Mucosa of rectum (tissue), 2 donors: Measurements from ENCODE around the gene TUFM.
"Not testable (repeated sequence)": the region's sequence is repeated elsewhere in the genome, so short reads cannot be mapped to it uniquely, and the experiment has no call there.

Experiments used
- H3K27ac ChIP-seq, 2 donors: one replicate each; pipeline ENCODE4 v1.7.0; 2013; ENCODE audit warnings: inconsistent platforms in 2 of 2, low read depth in 2 of 2, low read length in 2 of 2
- H3K27me3 ChIP-seq, 2 donors: one replicate each; pipeline ENCODE4 v1.7.0; 2013; ENCODE audit warnings: low read length in 2 of 2; ENCODE audit not compliant: control insufficient read depth in 2 of 2, insufficient read depth in 2 of 2
- H3K36me3 ChIP-seq, 2 donors: one replicate each; pipeline ENCODE4 v1.7.0; 2013; ENCODE audit warnings: low read length in 2 of 2; ENCODE audit not compliant: control insufficient read depth in 2 of 2, insufficient read depth in 2 of 2
- H3K4me1 ChIP-seq, 2 donors: one replicate each; pipeline ENCODE4 v1.7.0; 2013; ENCODE audit warnings: low read length in 2 of 2, mild to moderate bottlenecking in 1 of 2; ENCODE audit not compliant: control insufficient read depth in 2 of 2, insufficient read depth in 2 of 2
- H3K4me3 ChIP-seq, 2 donors: one replicate each; pipeline ENCODE4 v1.7.0; 2013; ENCODE audit warnings: low read length in 2 of 2
- H3K9ac ChIP-seq, 2 donors: one replicate each; pipeline ENCODE4 v1.7.0; 2013; ENCODE audit warnings: low read length in 2 of 2, low read depth in 1 of 2, mild to moderate bottlenecking in 1 of 2
- H3K9me3 ChIP-seq, 2 donors: one replicate each; pipeline ENCODE4 v1.7.0; 2013; ENCODE audit warnings: low read length in 2 of 2; ENCODE audit not compliant: control insufficient read depth in 2 of 2
- donor health status: healthy.
- donor health status: Normal muscosa, but diverticular disease.

The TUFM gene

DNA sequence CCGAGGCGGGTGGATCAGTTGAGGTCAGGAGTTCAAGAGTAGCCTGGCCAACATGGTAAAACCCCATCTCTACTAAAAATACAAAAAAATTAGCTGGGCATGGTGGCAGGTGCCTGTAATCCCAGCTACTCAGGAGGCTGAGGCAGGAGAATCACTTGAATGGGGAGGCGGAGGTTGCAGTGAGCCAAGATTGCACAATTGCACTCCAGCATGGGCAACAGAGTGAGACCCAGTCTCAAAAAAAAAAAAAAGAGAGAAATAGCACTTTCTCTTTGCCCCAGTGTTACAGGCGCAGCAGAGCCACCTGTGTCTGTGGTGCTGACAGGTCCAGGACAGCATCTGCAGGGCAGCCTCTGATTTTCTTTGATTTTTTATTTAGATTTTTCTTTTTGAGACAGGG is 35.4 kb upstream of the TUFM start:
- not testable (repeated sequence) for H3K9me3 ChIP-seq, H3K27ac ChIP-seq, H3K4me1 ChIP-seq, H3K9ac ChIP-seq, H3K36me3 ChIP-seq, H3K4me3 ChIP-seq, H3K27me3 ChIP-seq

GRCh38 chr16:28880955-28881354 is 34.8 kb upstream of the TUFM start:
- Histone ChIP-seq H3K36me3 (no peaks in the 10 kb centered on the region), H3K27ac (no peak overlapping the region), H3K4me1 (peaks cover 8 to 9% of the 10 kb centered on the region in 2 donors), H3K9ac (no peak overlapping the region), H3K27me3 (peaks cover 0 to 2% of the 10 kb centered on the region in 2 donors), H3K4me3 (no peak overlapping the region), H3K9me3 (no peaks in the 10 kb centered on the region)

DNA sequence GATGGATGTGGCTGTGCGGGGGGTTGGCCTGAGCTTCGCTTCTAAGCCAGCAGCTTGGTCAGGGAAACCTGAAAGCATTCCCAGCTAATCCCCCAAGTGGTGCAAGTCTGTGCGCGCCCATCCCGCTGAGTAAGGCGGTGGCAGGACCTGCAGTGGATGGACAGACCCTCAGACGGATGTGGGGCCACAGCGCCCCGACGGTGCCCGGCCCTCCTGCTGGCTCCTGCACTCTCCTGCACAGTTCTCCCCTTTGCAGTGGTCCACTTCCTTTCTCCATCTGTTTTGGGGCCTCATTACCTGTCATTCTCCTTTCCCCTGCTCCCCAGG is 34.4 kb upstream of the TUFM start:
- Histone ChIP-seq H3K4me3 (no peak overlapping the region), H3K9ac (no peak overlapping the region), H3K27me3 (peaks cover 0 to 2% of the 10 kb centered on the region in 2 donors), H3K36me3 (no peaks in the 10 kb centered on the region), H3K9me3 (no peaks in the 10 kb centered on the region), H3K4me1 (peaks cover 8 to 9% of the 10 kb centered on the region in 2 donors), H3K27ac (no peak overlapping the region)

- H3K27ac ChIP-seq: no peak overlapping the region
- peaks cover 8 to 9% of the 10 kb centered on the region in 2 donors for H3K4me1 ChIP-seq
- H3K9me3 ChIP-seq: no peaks in the 10 kb centered on the region
- peak overlapping the region; percentile 69 to 70 for H3K9ac ChIP-seq
- no peaks in the 10 kb centered on the region for H3K36me3 ChIP-seq
- peaks cover 0 to 2% of the 10 kb centered on the region in 2 donors for H3K27me3 ChIP-seq
- peak overlapping the region; percentile 66 to 83 for H3K4me3 ChIP-seq
Measured at GRCh38 chr16:28879841-28880588, 33.9 kb upstream of the TUFM start.

GRCh38 chr16:28879261-28879840 is 33.2 kb upstream of the TUFM start:
- Histone ChIP-seq H3K9ac (peak overlapping the region; percentile 69 to 70), H3K36me3 (peaks cover 0 to 1% of the 10 kb centered on the region in 2 donors), H3K27ac (no peak overlapping the region), H3K27me3 (peaks cover 0 to 2% of the 10 kb centered on the region in 2 donors), H3K4me1 (peaks cover 8 to 9% of the 10 kb centered on the region in 2 donors), H3K4me3 (peak overlapping the region; percentile 66 to 83), H3K9me3 (no peaks in the 10 kb centered on the region)

GRCh38 chr16:28878083-28878926 is 32.2 kb upstream of the TUFM start, which contains the start of gene ATP2A1:
ATP2A1 (plus strand) TSS chr16:28878488; CDS start chr16:28878672, 184 bp downstream.
- Histone ChIP-seq H3K4me1 (peaks cover 8 to 9% of the 10 kb centered on the region in 2 donors), H3K36me3 (peaks cover 4 to 8% of the 10 kb centered on the region in 2 donors), H3K9ac (peak within 1 kb of the TSS; percentile 69 to 70), H3K27ac (no peak within 1 kb of the TSS), H3K4me3 (peak within 1 kb of the TSS; percentile 66 to 83), H3K27me3 (peaks cover 0 to 2% of the 10 kb centered on the region in 2 donors), H3K9me3 (no peaks in the 10 kb centered on the region)

DNA sequence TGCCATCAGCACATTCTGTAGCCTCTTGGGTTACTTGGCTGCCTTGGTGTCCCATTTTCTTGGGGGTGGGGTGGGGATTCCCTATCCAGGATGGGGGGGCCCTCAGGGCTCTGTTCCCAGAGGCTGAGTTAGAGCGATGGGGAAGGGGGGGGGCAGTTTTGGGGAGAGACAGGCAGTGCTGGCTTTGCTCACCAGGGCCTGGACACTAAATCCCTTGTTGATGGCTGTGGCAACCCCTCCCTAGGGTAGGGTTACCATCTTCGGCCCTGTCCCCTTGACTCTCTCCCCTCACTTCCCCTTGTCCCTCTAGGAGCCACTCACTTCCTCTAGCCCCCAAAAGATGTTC is 31.5 kb upstream of the TUFM start:
- Histone ChIP-seq H3K4me1 (peaks cover 8 to 9% of the 10 kb centered on the region in 2 donors), H3K27me3 (peaks cover 0 to 2% of the 10 kb centered on the region in 2 donors), H3K9ac (no peak overlapping the region)

DNA sequence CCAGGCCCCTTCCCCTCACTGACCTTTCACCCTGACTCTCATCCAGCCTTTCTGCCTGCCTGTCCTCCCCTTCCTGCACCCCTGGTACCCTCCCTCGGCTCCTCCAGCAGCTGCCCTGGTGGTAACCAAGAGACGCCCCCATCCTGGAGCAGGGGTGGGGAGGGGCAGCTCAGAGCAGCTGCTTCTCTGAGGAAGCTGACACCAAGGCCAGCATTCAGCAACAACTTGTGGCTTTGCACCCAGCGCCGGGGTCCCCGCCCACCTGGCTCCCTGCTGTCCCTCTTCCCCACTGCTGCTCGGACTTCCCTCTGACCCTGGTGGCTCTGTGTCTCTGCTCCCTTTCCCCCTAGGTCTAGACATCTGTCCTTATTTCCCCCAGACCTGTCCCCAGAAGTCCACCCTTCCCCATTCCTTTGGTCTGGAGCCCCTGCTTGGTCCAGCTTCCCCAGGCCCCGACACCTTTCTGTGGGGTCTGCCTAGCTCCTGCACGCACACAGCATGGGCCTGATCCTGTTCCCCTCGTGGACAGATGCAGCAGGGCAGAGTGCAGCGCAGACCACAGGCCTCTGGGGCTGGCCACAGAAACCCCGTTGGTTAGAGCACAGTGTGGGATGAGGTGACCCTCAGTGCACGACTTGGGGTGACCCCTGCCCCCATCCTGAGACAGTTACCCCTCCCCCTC is 31.0 kb upstream of the TUFM start:
- Histone ChIP-seq H3K4me1 (peaks cover 8 to 9% of the 10 kb centered on the region in 2 donors), H3K27ac (no peak overlapping the region), H3K36me3 (peaks cover 9 to 15% of the 10 kb centered on the region in 2 donors), H3K27me3 (no peaks in the 10 kb centered on the region), H3K4me3 (no peak overlapping the region), H3K9me3 (no peaks in the 10 kb centered on the region), H3K9ac (no peak overlapping the region)

More for the DNA sequence above, 31.5 kb upstream of the TUFM start:
- no peak overlapping the region for H3K4me3 ChIP-seq
- H3K27ac ChIP-seq: no peak overlapping the region
- no peaks in the 10 kb centered on the region for H3K9me3 ChIP-seq
- peaks cover 8 to 10% of the 10 kb centered on the region in 2 donors for H3K36me3 ChIP-seq

GRCh38 chr16:28876019-28876659 is 30.0 kb upstream of the TUFM start:
- no peaks in the 10 kb centered on the region for H3K9me3 ChIP-seq
- no peak overlapping the region for H3K4me3 ChIP-seq
- peaks cover 8 to 9% of the 10 kb centered on the region in 2 donors for H3K4me1 ChIP-seq
- H3K27me3 ChIP-seq: no peaks in the 10 kb centered on the region
- no peak overlapping the region for H3K27ac ChIP-seq
- H3K9ac ChIP-seq: no peak overlapping the region
- H3K36me3 ChIP-seq: peaks cover 19 to 23% of the 10 kb centered on the region in 2 donors
